H9 (cell line): ENCODE data around the gene C2CD2. TPM values are rescaled to one million over a fixed set of nuclear protein-coding genes. Genes with fewer than 3 reads are reported as not detected.
A peak's percentile ranks its signal among the peaks of the same experiment; 100 is the strongest.

Experiments used
- DNase-seq: peaks from one replicate; pipeline ENCODE4 v3.0.0-alpha.2; 2017
- H2AFZ ChIP-seq: one replicate; pipeline ENCODE4 v1.6.1; 2013; ENCODE audit warnings: mild to moderate bottlenecking, low read length, control low read depth, moderate library complexity
- H2AK5ac ChIP-seq: 2 replicates; pipeline ENCODE4 v1.6.1; 2013; ENCODE audit warnings: low read length, control low read depth, mixed read lengths; ENCODE audit not compliant: insufficient read length
- H2BK120ac ChIP-seq: one replicate; pipeline ENCODE4 v1.6.1; 2013; ENCODE audit warnings: low read depth, mild to moderate bottlenecking, low read length, control low read depth, inconsistent platforms; ENCODE audit not compliant: poor library complexity, severe bottlenecking
- H2BK12ac ChIP-seq: 2 replicates; pipeline ENCODE4 v1.6.1; 2013; ENCODE audit warnings: low read length, control low read depth, mixed read lengths, low read depth; ENCODE audit not compliant: insufficient read length
- H2BK15ac ChIP-seq: 2 replicates; pipeline ENCODE4 v1.6.1; 2013; ENCODE audit warnings: low read depth, low read length, control low read depth
- H2BK20ac ChIP-seq: one replicate; pipeline ENCODE4 v1.6.1; 2013; ENCODE audit warnings: low read depth, mild to moderate bottlenecking, low read length, control low read depth, inconsistent platforms; ENCODE audit not compliant: poor library complexity, severe bottlenecking
- H2BK5ac ChIP-seq: 2 replicates; pipeline ENCODE4 v1.6.1; 2013; ENCODE audit warnings: low read length, control low read depth, mixed read lengths; ENCODE audit not compliant: insufficient read length
- H3K14ac ChIP-seq: 2 replicates; pipeline ENCODE4 v1.6.1; 2013; ENCODE audit warnings: low read length, control low read depth; ENCODE audit not compliant: insufficient read depth
- H3K18ac ChIP-seq: 2 replicates; pipeline ENCODE4 v1.6.1; 2013; ENCODE audit warnings: low read depth, mild to moderate bottlenecking, mixed read lengths, low read length, control low read depth; ENCODE audit not compliant: insufficient read length
- H3K23ac ChIP-seq: 2 replicates; pipeline ENCODE4 v1.6.1; 2013; ENCODE audit warnings: low read length, control low read depth, mixed read lengths, low read depth; ENCODE audit not compliant: insufficient read length
- H3K23me2 ChIP-seq: 2 replicates; pipeline ENCODE4 v1.6.1; 2013; ENCODE audit warnings: low read depth, mild to moderate bottlenecking, mixed read lengths, low read length, control low read depth; ENCODE audit not compliant: insufficient read length, poor library complexity, severe bottlenecking
- H3K27ac ChIP-seq: 2 replicates; pipeline ENCODE4 v1.5.1; 2013; ENCODE audit warnings: low read length, control low read depth, mixed read lengths, low read depth; ENCODE audit not compliant: insufficient read length
- H3K27me3 ChIP-seq: 2 replicates; pipeline ENCODE4 v1.6.1; 2013; ENCODE audit warnings: low read length, control low read depth, inconsistent platforms; ENCODE audit not compliant: insufficient read depth
- H3K4ac ChIP-seq: 2 replicates; pipeline ENCODE4 v1.6.1; 2013; ENCODE audit warnings: low read depth, mild to moderate bottlenecking, control low read depth, inconsistent platforms, low read length, moderate library complexity
- H3K4me1 ChIP-seq: 2 replicates; pipeline ENCODE4 v1.6.1; 2013; ENCODE audit warnings: low read length, control low read depth, inconsistent platforms; ENCODE audit not compliant: insufficient read depth
- H3K4me2 ChIP-seq: 2 replicates; pipeline ENCODE4 v1.6.1; 2013; ENCODE audit warnings: low read length, control low read depth, mixed read lengths; ENCODE audit not compliant: insufficient read length, insufficient read depth
- H3K56ac ChIP-seq: 2 replicates; pipeline ENCODE4 v1.6.1; 2013; ENCODE audit warnings: low read depth, mild to moderate bottlenecking, mixed read lengths, low read length, control low read depth; ENCODE audit not compliant: insufficient read length
- H3K79me1 ChIP-seq: 2 replicates; pipeline ENCODE4 v1.6.1; 2013; ENCODE audit warnings: low read depth, mild to moderate bottlenecking, moderate library complexity, low read length, control low read depth, inconsistent platforms; ENCODE audit not compliant: insufficient read depth, poor library complexity, severe bottlenecking
- H3K79me2 ChIP-seq: 2 replicates; pipeline ENCODE4 v1.6.1; 2013; ENCODE audit warnings: low read length, control low read depth, inconsistent platforms; ENCODE audit not compliant: insufficient read depth
- H3K9ac ChIP-seq: 2 replicates; pipeline ENCODE4 v1.6.1; 2013; ENCODE audit warnings: low read length, control low read depth, mixed read lengths; ENCODE audit not compliant: insufficient read length; ENCODE audit errors: extremely low read depth
- H3K9me3 ChIP-seq: one replicate; pipeline ENCODE4 v1.6.1; 2013; ENCODE audit warnings: low read depth, low read length, inconsistent platforms; ENCODE audit not compliant: control insufficient read depth
- H3T11ph ChIP-seq: one replicate; pipeline ENCODE4 v1.6.1; 2013; ENCODE audit warnings: mild to moderate bottlenecking, low read length, control low read depth, inconsistent platforms
- H4K20me1 ChIP-seq: one replicate; pipeline ENCODE4 v1.6.1; 2013; ENCODE audit not compliant: control insufficient read depth, insufficient read length, insufficient read depth
- H4K5ac ChIP-seq: 2 replicates; pipeline ENCODE4 v1.6.1; 2013; ENCODE audit warnings: low read depth, mild to moderate bottlenecking, mixed read lengths, low read length, control low read depth; ENCODE audit not compliant: insufficient read length
- H4K8ac ChIP-seq: replicated peaks from 2 replicates; pipeline ENCODE4 v1.6.1; 2013; ENCODE audit warnings: low read length, control low read depth, mixed read lengths, low read depth; ENCODE audit not compliant: insufficient read length
- H4K91ac ChIP-seq: 2 replicates; pipeline ENCODE4 v1.6.1; 2013; ENCODE audit warnings: low read depth, mild to moderate bottlenecking, moderate library complexity, mixed read lengths, low read length, control low read depth; ENCODE audit not compliant: insufficient read length
- H3K27ac Mint-ChIP-seq, 3 experiments: 2 replicates in 2 of 3; 3 replicates in 1 of 3; pipeline ENCODE4 v1.8.0; 2020 to 2021; ENCODE audit warnings: mixed read lengths in 3 of 3, mild to moderate bottlenecking in 1 of 3, moderate library complexity in 1 of 3
- H3K27me3 Mint-ChIP-seq: 2 replicates; pipeline ENCODE4 v1.8.0; 2021; ENCODE audit warnings: low read depth, mild to moderate bottlenecking, moderate library complexity, mixed read lengths
- H3K36me3 Mint-ChIP-seq, 3 experiments: 2 replicates in 2 of 3; 3 replicates in 1 of 3; pipeline ENCODE4 v1.8.0; 2020 to 2021; ENCODE audit warnings: low read depth in 3 of 3, mixed read lengths in 3 of 3; ENCODE audit not compliant: insufficient read depth in 1 of 3
- H3K4me1 Mint-ChIP-seq, 2 experiments: 2 replicates each; pipeline ENCODE4 v1.8.0; 2020; ENCODE audit warnings: mixed read lengths in 2 of 2
- H3K4me3 Mint-ChIP-seq, 2 experiments: 2 replicates in 1 of 2; 3 replicates in 1 of 2; pipeline ENCODE4 v1.8.0; 2020 to 2021; ENCODE audit warnings: mild to moderate bottlenecking in 2 of 2, mixed read lengths in 2 of 2, moderate library complexity in 1 of 2
- H3K9me3 Mint-ChIP-seq, 2 experiments: 2 replicates in 1 of 2; 3 replicates in 1 of 2; pipeline ENCODE4 v1.8.0; 2020; ENCODE audit warnings: mild to moderate bottlenecking in 2 of 2, mixed read lengths in 2 of 2, moderate library complexity in 1 of 2
- CTCF ChIP-seq: fragments of 200-600 bp; sonication (generic); conservative IDR thresholded peaks from 3 replicates; pipeline ENCODE4 v1.8.0; 2021; ENCODE audit warnings: antibody characterized with exemption, mild to moderate bottlenecking
- WGBS: extraction: QIAGEN DNeasy Blood & Tissue Kit; methylation state at CpG from one replicate; pipeline ENCODE4 v1.1.7; 2013; ENCODE audit warnings: missing lambda C conversion rate, low lambda C conversion rate, mixed read lengths; ENCODE audit not compliant: insufficient read length; ENCODE audit errors: extremely low coverage; 5-methylcytosine and 5-hydroxymethylcytosine counted together
- total RNA-seq: library from RNA; stranded (reverse); gene quantifications from 2 replicates; pipeline ENCODE4 v1.2.1, GENCODE V29; 2021

The C2CD2 gene
- total RNA-seq, 1 experiment from 2014 or later: 14.6 TPM

DNA sequence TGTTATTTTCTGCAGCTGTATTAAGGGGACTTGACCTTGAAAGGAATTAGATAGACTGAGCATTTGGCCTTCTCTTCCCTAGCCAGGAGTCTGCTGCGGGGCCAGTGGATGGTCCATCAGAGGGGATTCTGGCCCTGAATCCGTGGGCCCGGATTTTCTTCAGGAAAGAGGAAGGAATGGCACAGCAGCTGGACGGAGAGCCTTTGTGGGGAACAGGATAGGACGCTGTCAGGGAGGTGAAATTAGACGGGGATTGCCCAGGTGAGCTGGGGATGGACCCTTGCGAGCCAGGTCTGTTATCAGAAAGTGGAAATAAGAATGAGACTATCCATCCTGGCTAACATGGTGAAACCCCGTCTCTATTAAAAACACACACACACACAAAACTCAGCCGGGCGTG is 1.7 kb upstream of the C2CD2 start:
- Histone ChIP-seq H4K20me1 (no peaks in the 10 kb centered on the region), H3K18ac (no peak overlapping the region), H2AFZ (no peak overlapping the region), H3K9me3 (no peaks in the 10 kb centered on the region), H2AK5ac (no peak overlapping the region), H2BK120ac (no peak overlapping the region), H2BK20ac (no peak overlapping the region), H3K14ac (no peak overlapping the region), H3K4me1 (peaks cover 5% of the 10 kb centered on the region; the same call in 1 of the 2 replicates), H4K91ac (no peak overlapping the region), H3K27me3 (peaks cover 7% of the 10 kb centered on the region; the same call in 1 of the 2 replicates), H3T11ph (no peak overlapping the region), H3K23ac (no peak overlapping the region), H3K4ac (no peak overlapping the region), H3K56ac (no peak overlapping the region), H3K79me2 (no peaks in the 10 kb centered on the region), H3K27ac (no peak overlapping the region), H3K79me1 (no peaks in the 10 kb centered on the region), H3K4me2 (no peak overlapping the region), H2BK15ac (no peak overlapping the region), H4K5ac (no peak overlapping the region), H2BK5ac (no peak overlapping the region), H2BK12ac (no peak overlapping the region), H3K9ac (no peak overlapping the region), H3K23me2 (peaks cover 16% of the 10 kb centered on the region), H4K8ac (no peak overlapping the region)
- peak overlapping the region in 2 of 3 experiments; percentile 18 to 45; a peak in 2 of 7 replicates for H3K27ac Mint-ChIP-seq
- no peak overlapping the region for H3K4me3 Mint-ChIP-seq
- H3K36me3 Mint-ChIP-seq: peaks cover 0 to 3% (median 0%) of the 10 kb centered on the region in 3 experiments; a peak in 3 of 7 replicates
- DNase-seq: no peak
- no peaks in the 10 kb centered on the region; a peak in 2 of 5 replicates for H3K9me3 Mint-ChIP-seq
- TF ChIP-seq CTCF: no peak
- H3K27me3 Mint-ChIP-seq: peaks cover 27% of the 10 kb centered on the region
- H3K4me1 Mint-ChIP-seq: peaks cover 28 to 31% of the 10 kb centered on the region in 2 experiments
- WGBS: no CpG with 5 or more reads among the region's 10 CpGs
